Thoracic aorta (tissue), 2 donors: ENCODE results near the gene C2CD2L. TPM values are rescaled to one million over a fixed set of nuclear protein-coding genes. Genes with fewer than 3 reads are reported as not detected.

Experiments
- ATAC-seq: fragments of 150-250 bp; one replicate; pipeline ENCODE4 v1.8.0; 2017; ENCODE audit warnings: low read depth; ENCODE audit not compliant: insufficient number of reproducible peaks, low FRiP score
- DNase-seq: peaks from one replicate; pipeline ENCODE4 v3.0.0-alpha.2; 2020; ENCODE audit warnings: low spot score
- H3K27ac ChIP-seq, 2 donors: fragments of 200-600 bp; sonication (generic); 1 replicate in 1 of 2; 2 replicates in 1 of 2; pipeline ENCODE4 v1.5.1; 2016; ENCODE audit warnings: mild to moderate bottlenecking in 2 of 2, moderate library complexity in 2 of 2
- H3K27me3 ChIP-seq: fragments of 200-600 bp; sonication (generic); replicated peaks from 2 replicates; pipeline ENCODE4 v1.6.0; 2016; ENCODE audit warnings: mild to moderate bottlenecking; ENCODE audit not compliant: insufficient read depth
- H3K36me3 ChIP-seq: fragments of 200-600 bp; sonication (generic); one replicate; pipeline ENCODE4 v1.5.1; 2016
- H3K4me1 ChIP-seq, 2 donors: fragments of 200-600 bp; sonication (generic); 1 replicate in 1 of 2; 2 replicates in 1 of 2; pipeline versions ENCODE4 v1.5.1 to v1.6.0; 2016; ENCODE audit warnings: low read depth in 2 of 2, mild to moderate bottlenecking in 1 of 2; ENCODE audit not compliant: control insufficient read depth in 1 of 2
- H3K4me3 ChIP-seq: fragments of 200-600 bp; sonication (generic); 2 replicates; pipeline ENCODE4 v1.5.1; 2016; ENCODE audit warnings: mild to moderate bottlenecking
- H3K9me3 ChIP-seq: fragments of 200-600 bp; sonication (generic); 2 replicates; pipeline ENCODE4 v1.5.1; 2016
- total RNA-seq, 2 donors: library from RNA; depleted of rRNA; stranded (reverse); fragments of >200 nt; gene quantifications; one replicate each; pipeline versions ENCODE4 v1.1.0 to v1.2.3, GENCODE V29; 2016
- TF ChIP-seq, protein P1 (sequence below): fragments of 200-600 bp; sonication (generic); IDR thresholded peaks from one replicate; pipeline ENCODE4 v1.5.1; 2019; ENCODE audit warnings: antibody characterized with exemption

Gene C2CD2L
- total RNA-seq, 2 donors from 2014 or later = 10.0 to 13.4 TPM

DNA sequence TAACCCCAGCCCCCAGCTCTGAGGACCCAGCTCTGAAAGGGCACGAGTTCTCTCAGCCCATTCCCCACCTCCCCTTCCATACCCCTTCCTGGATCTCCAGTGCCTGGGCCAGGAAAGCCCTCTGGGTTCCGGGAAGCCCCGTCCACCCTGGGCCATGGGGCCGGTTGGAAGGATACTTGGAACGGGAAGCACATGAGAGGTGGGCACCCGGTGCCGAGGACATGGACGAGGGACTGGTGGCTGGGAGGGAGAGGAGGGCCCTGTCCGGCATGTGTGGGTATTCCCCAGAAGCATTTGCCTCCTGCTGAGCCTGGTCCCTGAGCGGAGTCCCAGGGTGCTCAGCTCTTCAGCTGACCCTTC, 9.1 kb downstream of the C2CD2L start:
- no peak for ATAC-seq
- H3K27ac ChIP-seq = peak overlapping the region in 1 of 2 donors; percentile 65
- H3K9me3 ChIP-seq = no peaks in the 10 kb centered on the region
- H3K36me3 ChIP-seq = peaks cover 27% of the 10 kb centered on the region
- TF ChIP-seq, protein P1, sequence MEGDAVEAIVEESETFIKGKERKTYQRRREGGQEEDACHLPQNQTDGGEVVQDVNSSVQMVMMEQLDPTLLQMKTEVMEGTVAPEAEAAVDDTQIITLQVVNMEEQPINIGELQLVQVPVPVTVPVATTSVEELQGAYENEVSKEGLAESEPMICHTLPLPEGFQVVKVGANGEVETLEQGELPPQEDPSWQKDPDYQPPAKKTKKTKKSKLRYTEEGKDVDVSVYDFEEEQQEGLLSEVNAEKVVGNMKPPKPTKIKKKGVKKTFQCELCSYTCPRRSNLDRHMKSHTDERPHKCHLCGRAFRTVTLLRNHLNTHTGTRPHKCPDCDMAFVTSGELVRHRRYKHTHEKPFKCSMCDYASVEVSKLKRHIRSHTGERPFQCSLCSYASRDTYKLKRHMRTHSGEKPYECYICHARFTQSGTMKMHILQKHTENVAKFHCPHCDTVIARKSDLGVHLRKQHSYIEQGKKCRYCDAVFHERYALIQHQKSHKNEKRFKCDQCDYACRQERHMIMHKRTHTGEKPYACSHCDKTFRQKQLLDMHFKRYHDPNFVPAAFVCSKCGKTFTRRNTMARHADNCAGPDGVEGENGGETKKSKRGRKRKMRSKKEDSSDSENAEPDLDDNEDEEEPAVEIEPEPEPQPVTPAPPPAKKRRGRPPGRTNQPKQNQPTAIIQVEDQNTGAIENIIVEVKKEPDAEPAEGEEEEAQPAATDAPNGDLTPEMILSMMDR = no peak
- no peaks in the 10 kb centered on the region for H3K27me3 ChIP-seq
- H3K4me3 ChIP-seq = peak overlapping the region; percentile 44
- no peak for DNase-seq
- peaks cover 0 to 6% of the 10 kb centered on the region in 2 donors for H3K4me1 ChIP-seq

DNA sequence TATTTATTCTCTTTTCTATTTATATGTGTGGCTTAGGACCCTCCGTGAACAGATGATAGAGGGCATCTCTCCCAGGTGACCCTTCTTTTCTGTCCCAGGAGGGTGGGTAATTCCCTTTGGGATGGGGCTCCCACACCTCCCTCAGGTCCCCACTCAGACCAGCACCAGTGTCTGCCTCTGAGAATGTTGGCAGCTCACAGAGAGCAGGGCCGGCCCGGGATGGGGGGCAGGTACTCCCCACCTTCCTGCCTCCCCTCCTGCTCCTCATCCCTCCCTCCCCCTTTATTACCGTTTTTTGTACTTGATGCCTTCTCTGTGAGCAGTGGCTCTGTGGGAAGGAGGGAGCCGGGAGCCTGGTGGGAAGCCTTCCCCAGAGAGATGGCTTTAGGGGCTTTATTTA, 9.5 kb downstream of the C2CD2L start:
- Histone ChIP-seq H3K36me3 (peaks cover 23% of the 10 kb centered on the region), H3K27ac (peak overlapping the region in 1 of 2 donors; percentile 65)
- DNase-seq = no peak

DNA sequence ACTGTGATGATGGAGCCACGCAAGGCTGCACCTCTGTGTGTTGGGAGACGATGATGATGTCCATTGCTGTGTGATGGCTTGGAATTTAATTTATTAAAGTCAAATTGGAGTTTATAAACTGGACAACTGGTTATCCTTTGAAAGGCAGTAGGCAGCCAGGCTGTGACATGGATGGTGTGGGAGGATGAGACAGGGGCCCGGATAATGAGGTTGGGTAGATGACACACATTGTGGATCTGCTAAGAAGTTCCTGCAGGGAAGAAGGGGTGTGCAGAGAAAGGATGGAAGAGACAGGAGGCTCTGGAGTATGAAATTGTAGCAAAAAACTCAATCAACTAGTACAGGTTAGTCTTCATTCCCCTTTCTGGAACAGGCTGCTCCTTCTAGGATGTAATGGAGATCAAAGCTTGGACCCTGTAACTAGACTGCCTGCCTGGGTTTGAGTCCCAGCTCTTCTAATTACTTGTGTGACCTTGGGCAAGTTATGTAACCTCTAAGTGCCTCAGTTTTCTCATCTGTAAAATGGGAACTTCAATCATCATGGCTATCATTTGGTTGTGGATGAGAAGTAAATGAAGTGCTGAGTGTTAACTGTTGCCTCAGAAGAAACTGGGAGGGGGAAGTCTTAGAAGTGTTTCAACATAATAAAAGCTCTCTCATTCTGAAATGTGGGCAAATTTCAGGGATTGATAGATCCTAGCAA, 10.0 kb downstream of the C2CD2L start:
- no peak for DNase-seq

More for the DNA sequence above, 9.5 kb downstream of the C2CD2L start:
- Histone ChIP-seq H3K9me3 (no peaks in the 10 kb centered on the region), H3K4me1 (peaks cover 0 to 6% of the 10 kb centered on the region in 2 donors), H3K4me3 (no peak overlapping the region), H3K27me3 (no peaks in the 10 kb centered on the region)
- no peak for ATAC-seq
- TF ChIP-seq, protein P1 = no peak

DNA sequence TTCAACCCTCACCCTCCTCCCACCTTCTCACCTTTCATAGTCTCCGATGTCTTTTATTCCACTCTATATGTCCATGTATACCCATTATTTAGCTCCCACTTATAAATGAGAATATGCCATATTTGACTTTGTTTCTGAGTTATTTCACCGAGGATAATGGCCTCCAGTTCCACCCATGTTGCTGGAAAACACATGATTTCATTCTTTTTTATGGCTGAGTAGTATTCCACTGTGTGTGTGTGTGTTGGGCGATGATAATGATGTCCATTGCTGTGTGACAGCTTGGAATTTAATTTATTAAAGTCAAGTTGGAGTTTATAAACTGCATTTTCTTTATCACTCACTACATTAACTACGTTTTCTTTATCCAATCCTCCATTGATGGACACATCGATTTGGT, 11.1 kb downstream of the C2CD2L start:
- no peaks in the 10 kb centered on the region for H3K9me3 ChIP-seq
- TF ChIP-seq, protein P1 = no peak
- ATAC-seq (no peak), DNase-seq (no peak)
- H3K4me3 ChIP-seq = no peak overlapping the region
- H3K4me1 ChIP-seq = peaks cover 8 to 16% of the 10 kb centered on the region in 2 donors
- H3K27me3 ChIP-seq = no peaks in the 10 kb centered on the region
- H3K27ac ChIP-seq = no peak overlapping the region
- peaks cover 14% of the 10 kb centered on the region for H3K36me3 ChIP-seq

More for the DNA sequence above, 10.0 kb downstream of the C2CD2L start:
- H3K9me3 ChIP-seq = no peaks in the 10 kb centered on the region
- TF ChIP-seq, protein P1 = no peak
- H3K4me1 ChIP-seq = peaks cover 2 to 9% of the 10 kb centered on the region in 2 donors
- H3K27ac ChIP-seq = no peak overlapping the region
- no peaks in the 10 kb centered on the region for H3K27me3 ChIP-seq
- peaks cover 20% of the 10 kb centered on the region for H3K36me3 ChIP-seq
- H3K4me3 ChIP-seq = no peak overlapping the region
- no peak for ATAC-seq

DNA sequence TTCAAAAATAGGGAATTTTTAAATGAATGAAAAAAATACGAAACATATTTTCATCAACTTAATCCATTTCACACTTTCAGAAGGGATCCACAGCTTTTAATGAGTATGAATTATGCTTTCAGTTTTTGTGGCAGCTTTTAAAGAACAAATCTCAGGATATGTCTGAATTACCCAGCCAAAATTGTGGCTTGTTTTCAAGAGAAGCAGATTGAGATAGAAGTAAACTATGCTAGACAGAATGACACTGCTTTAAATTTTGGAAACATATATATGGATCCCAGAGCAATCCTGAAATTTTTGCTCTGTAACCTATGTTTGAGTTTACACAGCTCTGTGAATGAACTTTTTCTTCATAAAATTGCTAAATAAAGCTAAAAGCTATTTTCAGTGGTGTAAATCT, 11.8 kb downstream of the C2CD2L start:
- DNase-seq (no peak), ATAC-seq (no peak)
- Histone ChIP-seq H3K27ac (no peak overlapping the region), H3K9me3 (no peaks in the 10 kb centered on the region), H3K4me3 (no peak overlapping the region), H3K36me3 (peaks cover 9% of the 10 kb centered on the region), H3K27me3 (no peaks in the 10 kb centered on the region), H3K4me1 (peaks cover 8 to 16% of the 10 kb centered on the region in 2 donors)
- TF ChIP-seq, protein P1 = no peak
